ENCODE results near the gene FAM25A.
"Not testable (repeated sequence)": the region's sequence is repeated elsewhere in the genome, so short reads cannot be mapped to it uniquely, and the experiment has no call there.

FAM25A gene

GRCh38 chr10:87020056-87020455, at the start of gene FAM25A:
Gene FAM25A (plus strand): TSS chr10:87020294. CDS start chr10:87020325, 31 bp downstream.
- DNase-seq (ENCODE audit: low read depth, low spot score), result not testable (repeated sequence)

- DNase-seq (ENCODE audit: low read depth, low spot score), result no peak
Measured at GRCh38 chr10:86970982-86971231, 49.2 kb upstream of the FAM25A start.

- DNase-seq (ENCODE audit: low read depth, low spot score), result no peak
Measured at GRCh38 chr10:86971232-86971991, 48.7 kb upstream of the FAM25A start.

- no peak for DNase-seq (ENCODE audit: low read depth, low spot score)
Measured at GRCh38 chr10:86972613-86973380, 47.3 kb upstream of the FAM25A start.

GRCh38 chr10:86974484-86974883, 45.6 kb upstream of the FAM25A start:
- DNase-seq (ENCODE audit: low read depth, low spot score), result no peak

- no peak for DNase-seq (ENCODE audit: low read depth, low spot score)
Measured at GRCh38 chr10:86976362-86977056, 43.6 kb upstream of the FAM25A start.

- not testable (repeated sequence) for DNase-seq (ENCODE audit: low read depth, low spot score)
Measured at GRCh38 chr10:86978457-86978856, 41.6 kb upstream of the FAM25A start.

- DNase-seq (ENCODE audit: low read depth, low spot score), result no peak
Measured at GRCh38 chr10:86979296-86979818, 40.7 kb upstream of the FAM25A start.

- no peak for DNase-seq (ENCODE audit: low read depth, low spot score)
Measured at GRCh38 chr10:86979977-86980448, 40.1 kb upstream of the FAM25A start.

GRCh38 chr10:86981020-86981419, 39.1 kb upstream of the FAM25A start:
- not testable (repeated sequence) for DNase-seq (ENCODE audit: low read depth, low spot score)

- DNase-seq (ENCODE audit: low read depth, low spot score), result no peak
Measured at GRCh38 chr10:86981716-86982115, 38.4 kb upstream of the FAM25A start.

GRCh38 chr10:86984498-86984897, 35.6 kb upstream of the FAM25A start:
- not testable (repeated sequence) for DNase-seq (ENCODE audit: low read depth, low spot score)

GRCh38 chr10:86988520-86988919, 31.6 kb upstream of the FAM25A start:
- no peak for DNase-seq (ENCODE audit: low read depth, low spot score)

GRCh38 chr10:86991362-86991761, 28.7 kb upstream of the FAM25A start:
- not testable (repeated sequence) for DNase-seq (ENCODE audit: low read depth, low spot score)

GRCh38 chr10:86992456-86992855, 27.6 kb upstream of the FAM25A start:
- DNase-seq (ENCODE audit: low read depth, low spot score), result no peak

GRCh38 chr10:86992929-86993328, 27.2 kb upstream of the FAM25A start:
- DNase-seq (ENCODE audit: low read depth, low spot score), result no peak

- not testable (repeated sequence) for DNase-seq (ENCODE audit: low read depth, low spot score)
Measured at GRCh38 chr10:86999802-87000403, 20.2 kb upstream of the FAM25A start.

- no peak for DNase-seq (ENCODE audit: low read depth, low spot score)
Measured at GRCh38 chr10:87000491-87000890, 19.6 kb upstream of the FAM25A start.

- not testable (repeated sequence) for DNase-seq (ENCODE audit: low read depth, low spot score)
Measured at GRCh38 chr10:87007124-87007523, 13.0 kb upstream of the FAM25A start.

- DNase-seq (ENCODE audit: low read depth, low spot score), result not testable (repeated sequence)
Measured at GRCh38 chr10:87007674-87008073, 12.4 kb upstream of the FAM25A start.

- DNase-seq (ENCODE audit: low read depth, low spot score), result not testable (repeated sequence)
Measured at GRCh38 chr10:87008303-87008702, 11.8 kb upstream of the FAM25A start.

Measured in smooth muscle cell of the brain vasculature (primary cell).